Esophagus muscularis mucosa (tissue), 3 donors: Measurements from ENCODE around the gene CAPN7.

Experiments
- POLR2AphosphoS5 ChIP-seq, 2 donors: sonication (generic); formaldehyde crosslinking; IDR thresholded peaks; one replicate each; pipeline ENCODE4 v1.6.1; 2017; ENCODE audit warnings: antibody characterized with exemption in 2 of 2
- TF ChIP-seq, protein P1 (sequence below), 3 experiments: fragments of 200-600 bp in 2 of 3; fragments of 450-650 bp in 1 of 3; sonication (generic) in 2 of 3; IDR thresholded peaks; one replicate each; pipeline ENCODE4 v1.5.1; 2017 to 2019; ENCODE audit warnings: antibody characterized with exemption in 3 of 3, mild to moderate bottlenecking in 2 of 3, moderate library complexity in 1 of 3

DNA sequence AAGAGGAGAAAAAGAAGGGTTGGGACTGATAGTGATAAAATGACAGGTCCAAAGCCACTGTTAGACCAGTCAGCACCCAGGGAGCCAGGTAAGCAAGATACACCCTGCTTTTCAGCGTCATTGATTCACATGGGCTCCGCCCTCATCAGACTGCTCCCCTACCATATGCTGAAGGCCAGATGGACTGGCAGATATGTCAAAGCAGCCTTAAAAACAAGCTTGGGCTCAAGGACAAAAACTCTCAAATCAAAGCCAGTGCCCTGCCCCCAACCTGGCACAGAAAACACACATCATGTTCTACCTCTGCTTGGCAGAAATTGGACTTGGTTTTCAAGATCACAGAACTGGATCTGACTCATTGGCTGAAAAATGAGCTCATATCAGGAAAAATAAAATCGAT lies 93.0 kb downstream of the CAPN7 start:
- TF ChIP-seq, protein P1, sequence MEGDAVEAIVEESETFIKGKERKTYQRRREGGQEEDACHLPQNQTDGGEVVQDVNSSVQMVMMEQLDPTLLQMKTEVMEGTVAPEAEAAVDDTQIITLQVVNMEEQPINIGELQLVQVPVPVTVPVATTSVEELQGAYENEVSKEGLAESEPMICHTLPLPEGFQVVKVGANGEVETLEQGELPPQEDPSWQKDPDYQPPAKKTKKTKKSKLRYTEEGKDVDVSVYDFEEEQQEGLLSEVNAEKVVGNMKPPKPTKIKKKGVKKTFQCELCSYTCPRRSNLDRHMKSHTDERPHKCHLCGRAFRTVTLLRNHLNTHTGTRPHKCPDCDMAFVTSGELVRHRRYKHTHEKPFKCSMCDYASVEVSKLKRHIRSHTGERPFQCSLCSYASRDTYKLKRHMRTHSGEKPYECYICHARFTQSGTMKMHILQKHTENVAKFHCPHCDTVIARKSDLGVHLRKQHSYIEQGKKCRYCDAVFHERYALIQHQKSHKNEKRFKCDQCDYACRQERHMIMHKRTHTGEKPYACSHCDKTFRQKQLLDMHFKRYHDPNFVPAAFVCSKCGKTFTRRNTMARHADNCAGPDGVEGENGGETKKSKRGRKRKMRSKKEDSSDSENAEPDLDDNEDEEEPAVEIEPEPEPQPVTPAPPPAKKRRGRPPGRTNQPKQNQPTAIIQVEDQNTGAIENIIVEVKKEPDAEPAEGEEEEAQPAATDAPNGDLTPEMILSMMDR (IDR thresholded peaks at IDR 0.05) = no peak
- TF ChIP-seq POLR2AphosphoS5 (IDR thresholded peaks at IDR 0.05) = no peak
